ENCODE measurements around the gene COPS2. TPM values are rescaled to one million over a fixed set of nuclear protein-coding genes. Genes with fewer than 3 reads are reported as not detected.
A peak's percentile ranks its signal among the peaks of the same experiment; 100 is the strongest.

Gene COPS2
- total and polyA plus RNA-seq, 10 of the 15 experiments (the other 5 are each of a cell fraction or from before 2014, with no cell fraction given), result 31.5 to 115 (median 76.3) TPM

DNA sequence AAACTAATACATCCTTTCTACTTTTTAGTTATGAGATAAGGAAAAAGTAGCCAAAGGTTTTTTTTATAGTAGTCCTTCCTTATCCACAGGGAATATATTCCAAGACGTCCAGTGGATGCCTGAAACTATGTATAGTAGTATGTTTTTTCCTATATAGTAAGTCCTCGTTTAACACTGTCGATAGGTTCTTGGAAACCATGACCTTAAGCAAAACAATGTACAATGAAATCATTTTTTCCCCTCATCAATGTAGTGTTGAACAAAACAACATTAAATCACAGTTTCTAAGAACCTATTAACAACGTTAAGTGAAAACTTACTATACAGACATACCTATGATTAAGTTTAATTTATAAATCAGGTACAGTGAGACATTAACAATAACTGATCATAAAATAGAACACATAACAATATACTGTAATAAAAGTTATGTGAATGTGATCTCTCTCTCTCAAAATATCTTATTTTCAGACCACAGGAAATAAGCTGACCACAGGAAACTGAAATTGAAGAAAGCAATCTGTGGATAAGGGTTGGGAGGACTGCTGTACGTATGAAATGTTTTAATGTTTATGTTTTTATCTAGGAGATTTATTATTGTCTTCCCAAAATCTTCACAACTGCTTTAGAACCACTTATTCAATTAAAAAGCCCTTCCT is 20.6 kb downstream of the COPS2 start:
- Histone ChIP-seq H3K4me3 (no peak overlapping the region), H3K9ac (ENCODE audit: control insufficient read depth, insufficient read depth, low read length) (no peak overlapping the region), H3K36me3 (ENCODE audit: control insufficient read depth in 2 of 2, insufficient read depth in 2 of 2, low read length in 1 of 2) (peaks cover 0 to 19% of the 10 kb centered on the region in 2 experiments; a peak in 2 of 4 replicates), H3K4me2 (ENCODE audit: control insufficient read depth, insufficient read depth) (no peak overlapping the region), H3K9me3 (replicated peaks; ENCODE audit: control insufficient read depth, insufficient read depth, low read length) (no peaks in the 10 kb centered on the region), H3K27ac (ENCODE audit: control insufficient read depth, insufficient read depth) (no peak overlapping the region), H4K20me1 (ENCODE audit: control insufficient read depth, insufficient read depth) (no peaks in the 10 kb centered on the region), H3K4me1 (ENCODE audit: control insufficient read depth, insufficient read depth, low read length) (peaks cover 5% of the 10 kb centered on the region; the same call in 1 of the 2 replicates), H2AFZ (ENCODE audit: control insufficient read depth, low read depth, low read length) (no peak overlapping the region), H3K79me2 (ENCODE audit: control insufficient read depth, insufficient read depth, low read length) (no peaks in the 10 kb centered on the region), H3K27me3 (replicated peaks in 1 of 2; ENCODE audit: control insufficient read depth in 2 of 2, insufficient read depth in 2 of 2, low read length in 1 of 2) (no peaks in the 10 kb centered on the region)
- in situ Hi-C loops (cut with MboI), result no loop called here
- no peak for FAIRE-seq
- ChIA-PET CTCF (interaction anchor here (0.6 to 1.1 kb wide), 3 partner anchors 11 to 485 kb away, joined by 3 read pairs; no protein-coding TSS in a partner anchor), SMC1A (ENCODE audit: uncharacterized antibody, unreplicated experiment) (no interaction called here), RAD21 (ENCODE audit: unreplicated experiment) (no interaction called here), POLR2A (no interaction called here)
- DNase-seq (ENCODE audit: low read depth, low spot score), result no peak
- peak; percentile 53 for ATAC-seq
- no TSS peak for BruUV-seq (replicated peaks)
- 58% methylated on average over 5 of the region's 5 CpGs for WGBS (ENCODE audit: insufficient coverage, insufficient replicate concordance, low lambda C conversion rate, missing lambda C conversion rate)
- TF ChIP-seq RUNX3 (IDR thresholded peaks at IDR 0.05; ENCODE audit: low read length) (peak; percentile 52), CREB1 (IDR thresholded peaks at IDR 0.05; ENCODE audit: low read depth) (no peak)
- intact Hi-C loops (cut with micrococcal nuclease; ENCODE audit: unreplicated experiment), result no loop called here

DNA sequence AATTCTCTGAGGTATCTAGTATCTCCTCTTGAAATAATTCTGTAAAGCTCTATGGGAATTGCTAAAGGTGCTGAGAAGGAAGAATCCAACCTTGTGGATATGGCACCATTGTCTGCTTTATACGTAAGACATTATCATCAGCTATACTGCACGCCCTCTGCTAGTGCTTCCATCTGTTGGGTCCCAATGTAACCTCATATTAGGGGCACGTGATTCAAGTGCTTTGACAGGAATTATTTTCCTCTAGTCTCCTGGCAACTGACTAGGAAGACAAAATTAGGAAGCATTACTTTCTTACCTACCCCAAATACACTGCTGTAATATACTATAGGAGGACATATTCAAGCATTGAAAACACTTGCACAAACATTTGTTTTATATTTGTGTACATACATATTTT is 24.0 kb downstream of the COPS2 start:
- ATAC-seq, result no peak
- H3K9me3 ChIP-seq (replicated peaks; ENCODE audit: control insufficient read depth, insufficient read depth, low read length), result no peaks in the 10 kb centered on the region
- no TSS peak for BruUV-seq (replicated peaks)
- H3K27me3 ChIP-seq (replicated peaks in 1 of 2; ENCODE audit: control insufficient read depth in 2 of 2, insufficient read depth in 2 of 2, low read length in 1 of 2), result no peaks in the 10 kb centered on the region
- peaks cover 2 to 19% of the 10 kb centered on the region in 2 experiments; a peak in 3 of 4 replicates for H3K36me3 ChIP-seq (ENCODE audit: control insufficient read depth in 2 of 2, insufficient read depth in 2 of 2, low read length in 1 of 2)
- no peak overlapping the region for H3K4me2 ChIP-seq (ENCODE audit: control insufficient read depth, insufficient read depth)
- H2AFZ ChIP-seq (ENCODE audit: control insufficient read depth, low read depth, low read length), result no peak overlapping the region
- H4K20me1 ChIP-seq (ENCODE audit: control insufficient read depth, insufficient read depth), result no peaks in the 10 kb centered on the region
- H3K4me3 ChIP-seq, result no peak overlapping the region
- CTCF ChIA-PET, result interaction anchor here (1.0 to 1.8 kb wide), 2 partner anchors 9 to 14 kb away, joined by 3 to 7 read pairs; no protein-coding TSS in a partner anchor
- in situ Hi-C loops (cut with MboI) (no loop called here), intact Hi-C loops (cut with micrococcal nuclease; ENCODE audit: unreplicated experiment) (no loop called here)
- RAD21 ChIA-PET (ENCODE audit: unreplicated experiment), result interaction anchor here (1.3 kb wide), 1 partner anchor 270 kb away, joined by 3 read pairs; no protein-coding TSS in a partner anchor
- TF ChIP-seq NFXL1 (IDR thresholded peaks at IDR 0.05; ENCODE audit: borderline replicate concordance) (no peak), YY1 (IDR thresholded peaks at IDR 0.05; ENCODE audit: low read depth, low read length) (no peak), ZBED1 (IDR thresholded peaks at IDR 0.05; ENCODE audit: borderline replicate concordance) (no peak), MTA2 (IDR thresholded peaks at IDR 0.05; ENCODE audit: low read depth) (no peak), GATAD2B (conservative IDR thresholded peaks at IDR 0.05; ENCODE audit: low read depth) (no peak), SPI1 (IDR thresholded peaks at IDR 0.05; ENCODE audit: borderline replicate concordance, insufficient read depth, low read depth, low read length) (no peak)
- TF ChIP-seq, protein P1, sequence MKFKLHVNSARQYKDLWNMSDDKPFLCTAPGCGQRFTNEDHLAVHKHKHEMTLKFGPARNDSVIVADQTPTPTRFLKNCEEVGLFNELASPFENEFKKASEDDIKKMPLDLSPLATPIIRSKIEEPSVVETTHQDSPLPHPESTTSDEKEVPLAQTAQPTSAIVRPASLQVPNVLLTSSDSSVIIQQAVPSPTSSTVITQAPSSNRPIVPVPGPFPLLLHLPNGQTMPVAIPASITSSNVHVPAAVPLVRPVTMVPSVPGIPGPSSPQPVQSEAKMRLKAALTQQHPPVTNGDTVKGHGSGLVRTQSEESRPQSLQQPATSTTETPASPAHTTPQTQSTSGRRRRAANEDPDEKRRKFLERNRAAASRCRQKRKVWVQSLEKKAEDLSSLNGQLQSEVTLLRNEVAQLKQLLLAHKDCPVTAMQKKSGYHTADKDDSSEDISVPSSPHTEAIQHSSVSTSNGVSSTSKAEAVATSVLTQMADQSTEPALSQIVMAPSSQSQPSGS (IDR thresholded peaks at IDR 0.05; ENCODE audit: low read length), result no peak
- TF ChIP-seq, protein P2, sequence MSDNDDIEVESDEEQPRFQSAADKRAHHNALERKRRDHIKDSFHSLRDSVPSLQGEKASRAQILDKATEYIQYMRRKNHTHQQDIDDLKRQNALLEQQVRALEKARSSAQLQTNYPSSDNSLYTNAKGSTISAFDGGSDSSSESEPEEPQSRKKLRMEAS (IDR thresholded peaks at IDR 0.05; ENCODE audit: low read depth, low read length), result no peak
- no peak for FAIRE-seq
- WGBS (ENCODE audit: insufficient coverage, insufficient replicate concordance, low lambda C conversion rate, missing lambda C conversion rate), result 65% methylated on average over 3 of the region's 3 CpGs
- peaks cover 5% of the 10 kb centered on the region; the same call in 1 of the 2 replicates for H3K4me1 ChIP-seq (ENCODE audit: control insufficient read depth, insufficient read depth, low read length)
- H3K9ac ChIP-seq (ENCODE audit: control insufficient read depth, insufficient read depth, low read length), result no peak overlapping the region
- POLR2A ChIA-PET, result no interaction called here
- no peaks in the 10 kb centered on the region for H3K79me2 ChIP-seq (ENCODE audit: control insufficient read depth, insufficient read depth, low read length)
- SMC1A ChIA-PET (ENCODE audit: uncharacterized antibody, unreplicated experiment), result interaction anchor here (0.7 kb wide), 1 partner anchor 10 kb away, joined by 3 read pairs; no protein-coding TSS in a partner anchor
- H3K27ac ChIP-seq (ENCODE audit: control insufficient read depth, insufficient read depth), result no peak overlapping the region
- no peak for DNase-seq (ENCODE audit: low read depth, low spot score)
